Inflammatory macrophage treated with lipopolysaccharide for 4 hours (primary cell): ENCODE results near the gene MAD1L1.

Experiments
- DNase-seq: peaks from one replicate; pipeline ENCODE4 v3.0.0-alpha.2; 2020

The MAD1L1 gene

DNA sequence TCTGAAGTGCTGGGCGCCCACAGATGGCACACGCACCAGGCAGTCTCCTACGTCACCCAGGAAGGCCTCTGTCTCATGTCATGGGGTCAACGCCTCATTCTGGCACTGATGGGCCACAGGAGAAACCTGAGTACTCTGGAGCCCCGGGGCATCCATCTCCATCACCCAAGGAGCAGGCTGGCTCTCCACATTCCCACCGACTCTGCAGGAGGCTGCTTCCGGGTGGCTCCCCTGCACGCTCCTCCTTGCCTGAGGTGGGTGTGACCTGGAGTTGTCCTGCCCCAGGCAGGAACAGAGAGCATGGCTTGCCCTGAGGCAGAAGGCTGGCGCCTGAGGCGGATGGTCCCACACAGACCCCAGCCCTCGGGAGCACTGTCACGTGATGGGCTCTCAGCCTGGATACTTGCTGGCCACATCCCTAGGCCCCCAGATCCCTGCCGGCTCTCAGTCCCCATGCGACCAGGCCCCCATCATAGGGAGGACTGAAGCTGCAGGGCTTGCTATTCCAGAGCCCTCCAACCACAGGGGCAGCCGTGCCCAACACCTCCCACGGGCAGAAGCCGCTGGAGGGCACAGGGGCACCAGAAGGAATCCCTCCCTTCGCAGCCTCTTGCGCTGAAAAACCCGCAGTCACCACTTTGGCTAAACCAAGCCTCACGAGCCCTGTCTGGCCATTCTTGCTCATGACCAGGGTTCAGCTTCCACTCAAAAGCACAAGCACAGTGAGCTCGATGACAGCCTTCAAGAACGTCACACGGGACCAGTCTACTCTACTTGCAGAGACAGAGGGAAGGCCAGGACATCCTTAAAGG, 80.7 kb downstream of the MAD1L1 start:
- DNase-seq = no peak

GRCh38 chr7:2151237-2151636, 81.5 kb downstream of the MAD1L1 start:
- DNase-seq = no peak

DNA sequence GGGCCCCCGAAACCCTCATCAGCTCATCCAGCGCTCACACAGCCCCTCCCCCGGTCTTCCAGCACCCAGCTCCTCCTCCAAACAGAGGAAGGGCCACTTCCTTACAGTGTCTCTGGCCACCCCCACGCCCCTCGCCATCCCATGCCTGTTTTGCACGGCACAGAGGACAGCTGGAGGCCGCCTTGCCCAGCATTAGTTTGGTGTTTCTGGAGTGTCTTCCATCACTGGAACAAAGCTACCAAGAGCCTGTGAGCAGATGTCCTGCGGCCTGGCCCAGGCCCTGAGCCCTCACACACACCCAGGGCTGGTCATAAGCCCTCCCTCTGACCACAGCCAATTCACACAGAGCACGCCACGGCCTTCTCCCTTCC, 82.3 kb downstream of the MAD1L1 start:
- no peak for DNase-seq

- no peak for DNase-seq
These were observed 82.9 kb downstream of the MAD1L1 start for GRCh38 chr7:2149672-2150444.

DNA sequence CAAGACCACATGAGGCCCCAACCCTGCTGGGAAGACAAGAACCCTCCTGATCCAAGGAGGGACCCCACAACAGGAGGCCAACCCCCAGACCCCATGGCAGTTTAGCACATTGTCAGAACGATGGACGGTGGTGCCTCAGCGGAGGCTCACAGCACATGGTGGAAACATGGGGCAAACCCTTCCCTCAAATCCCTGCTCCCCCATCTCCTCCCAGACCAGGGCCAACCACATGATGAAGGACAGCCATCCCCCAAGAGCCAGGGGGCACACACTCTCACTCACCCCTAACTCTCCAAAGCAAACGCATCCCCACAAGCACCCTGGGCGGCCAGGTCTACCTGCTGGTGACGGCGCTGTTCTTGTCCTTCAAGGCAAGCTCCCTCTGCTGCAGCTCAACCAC, 83.9 kb downstream of the MAD1L1 start:
- no peak for DNase-seq

- DNase-seq = no peak
These were observed 84.6 kb downstream of the MAD1L1 start for GRCh38 chr7:2148189-2148588.

GRCh38 chr7:2146676-2147472, 85.9 kb downstream of the MAD1L1 start:
- DNase-seq = no peak

DNA sequence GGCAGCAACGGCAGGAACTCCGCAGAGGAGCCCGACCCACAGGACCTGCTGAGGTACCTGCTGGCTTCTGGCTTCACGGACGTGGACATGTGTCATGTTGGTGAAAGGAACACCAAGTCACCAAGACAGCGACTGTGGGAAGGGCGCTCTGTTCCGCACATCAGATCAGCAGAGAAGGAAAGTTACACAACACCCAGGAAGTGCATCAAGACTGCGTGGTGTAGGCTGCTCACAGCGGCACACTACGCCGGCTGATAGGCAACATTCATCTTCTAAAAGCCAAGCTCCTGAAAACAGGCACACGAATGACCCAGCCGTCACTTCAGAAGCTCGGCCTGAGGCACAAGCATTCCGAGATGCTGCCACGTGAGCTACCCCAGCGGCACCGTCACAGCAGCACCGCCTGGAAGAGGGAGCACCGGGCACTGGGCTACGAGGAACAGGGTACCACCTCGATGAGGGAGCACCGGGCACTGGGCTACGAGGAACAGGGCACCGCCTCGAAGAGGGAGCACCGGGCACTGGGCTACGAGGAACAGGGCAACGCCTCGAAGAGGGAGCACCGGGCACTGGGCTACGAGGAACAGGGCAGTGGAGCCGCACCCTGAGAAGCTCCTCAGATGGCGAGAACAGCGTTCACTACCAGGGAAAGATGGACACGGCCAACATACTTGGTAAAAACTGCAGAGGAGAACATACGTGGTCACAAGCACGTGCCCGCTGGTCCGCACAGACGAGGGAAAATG, 86.7 kb downstream of the MAD1L1 start:
- peak; percentile 4 for DNase-seq

DNA sequence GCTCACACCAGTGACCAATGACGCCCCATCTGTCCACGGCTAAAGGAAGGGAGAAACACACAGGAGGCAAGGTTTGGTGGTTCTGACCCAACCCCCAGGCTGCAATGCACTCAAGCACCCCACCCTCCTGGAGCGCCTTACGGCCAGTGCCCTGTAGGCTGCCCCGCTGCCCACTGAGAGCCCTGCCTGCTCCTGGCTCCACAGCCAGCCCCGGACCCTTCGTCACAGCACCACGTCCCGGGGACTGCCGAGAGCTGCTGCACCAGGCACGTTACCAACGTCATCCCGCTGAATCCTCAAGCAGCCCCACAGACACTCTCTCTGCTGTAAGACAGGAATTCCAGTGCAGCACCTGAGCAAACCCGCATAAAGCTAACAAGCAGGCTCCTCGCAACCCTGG, 87.8 kb downstream of the MAD1L1 start:
- no peak for DNase-seq

DNA sequence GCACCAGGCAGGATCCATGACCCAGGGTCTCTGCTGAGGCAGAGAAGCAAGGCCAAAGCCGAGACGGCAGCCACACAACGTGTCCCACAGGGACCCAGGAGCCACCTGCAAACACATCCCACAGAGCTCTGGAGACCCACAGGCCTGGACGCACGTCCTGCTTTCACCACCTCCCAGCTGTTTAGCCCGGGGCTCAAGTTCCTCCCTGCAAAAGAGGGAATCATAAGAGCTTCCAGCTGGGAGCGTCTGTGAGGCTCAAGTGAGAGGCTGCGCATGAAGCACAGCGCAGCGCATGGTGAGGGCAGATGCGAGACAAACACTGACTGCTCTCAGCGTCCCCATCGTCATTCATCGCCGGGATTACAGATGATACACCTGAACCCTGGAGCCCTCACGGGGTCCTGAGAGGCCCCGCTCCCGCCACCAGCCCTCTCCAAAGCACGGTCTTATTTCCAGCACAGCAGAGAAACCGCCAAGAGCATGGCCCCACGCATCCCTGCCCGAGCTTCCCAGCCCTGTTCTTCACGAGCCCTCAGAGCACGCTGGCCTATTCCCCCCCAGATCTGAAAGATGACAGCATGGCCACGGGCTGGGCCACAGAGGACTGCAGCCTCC, 88.7 kb downstream of the MAD1L1 start:
- DNase-seq = no peak

GRCh38 chr7:2143450-2143849, 89.3 kb downstream of the MAD1L1 start:
- no peak for DNase-seq

- DNase-seq = no peak
These were observed 90.4 kb downstream of the MAD1L1 start for GRCh38 chr7:2142386-2142785.

DNA sequence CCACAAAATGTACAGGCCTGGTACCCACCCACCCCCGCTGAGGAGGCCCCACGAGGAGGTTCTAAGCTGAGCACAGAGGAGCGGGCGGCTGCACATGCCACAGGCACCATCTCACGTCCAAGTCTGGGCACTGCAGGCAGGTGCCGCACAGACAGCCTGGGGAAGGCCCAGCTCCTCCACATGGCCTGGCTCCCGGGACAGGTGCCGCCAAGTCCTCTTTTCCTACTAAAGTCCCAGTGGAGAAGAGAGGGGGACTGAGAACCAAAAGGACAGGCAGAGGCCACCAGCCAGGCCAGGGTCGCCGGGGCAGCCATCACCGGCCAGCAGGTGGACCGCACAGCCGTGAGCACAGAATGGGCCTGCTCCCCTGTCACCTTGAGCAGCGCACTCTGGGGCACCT, 91.1 kb downstream of the MAD1L1 start:
- no peak for DNase-seq

GRCh38 chr7:2141021-2141410, 91.7 kb downstream of the MAD1L1 start:
- no peak for DNase-seq

- no peak for DNase-seq
These were observed 92.3 kb downstream of the MAD1L1 start for GRCh38 chr7:2140216-2141020.

DNA sequence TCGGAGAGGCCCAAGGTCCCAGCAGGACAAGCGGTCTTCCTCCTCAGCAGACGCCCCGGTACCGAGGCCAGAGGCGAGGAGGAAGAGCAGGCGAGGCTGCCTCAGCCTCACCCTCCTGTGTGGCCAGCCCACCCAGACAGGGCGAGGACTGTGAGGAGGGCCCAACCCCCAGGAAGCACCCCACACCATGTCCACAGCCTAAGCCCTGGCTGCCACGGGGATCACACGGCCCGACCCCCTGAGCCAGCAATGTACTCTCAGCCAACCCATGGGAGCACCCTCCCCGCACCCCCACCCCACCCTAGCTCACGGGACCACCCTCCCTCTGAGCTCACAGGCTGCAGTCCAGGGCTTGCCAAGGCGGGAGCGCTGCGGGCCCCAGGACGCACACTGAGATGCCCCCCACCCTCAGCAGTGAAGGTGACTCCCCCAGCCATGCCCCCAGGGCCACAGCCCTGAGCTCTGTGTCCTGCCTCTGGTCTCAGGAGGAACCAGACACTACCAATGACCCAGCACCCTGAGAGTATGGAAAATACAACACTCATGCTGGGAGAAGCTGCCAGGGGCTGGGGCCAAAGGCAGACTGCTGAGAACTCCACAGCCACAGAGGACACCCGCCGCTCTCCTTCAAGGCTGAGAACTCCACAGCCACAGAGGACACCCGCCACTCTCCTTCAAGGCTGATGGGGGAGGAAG, 93.6 kb downstream of the MAD1L1 start:
- DNase-seq = no peak

- DNase-seq = peak; percentile 53
These were observed 94.5 kb downstream of the MAD1L1 start for GRCh38 chr7:2138146-2138765.

DNA sequence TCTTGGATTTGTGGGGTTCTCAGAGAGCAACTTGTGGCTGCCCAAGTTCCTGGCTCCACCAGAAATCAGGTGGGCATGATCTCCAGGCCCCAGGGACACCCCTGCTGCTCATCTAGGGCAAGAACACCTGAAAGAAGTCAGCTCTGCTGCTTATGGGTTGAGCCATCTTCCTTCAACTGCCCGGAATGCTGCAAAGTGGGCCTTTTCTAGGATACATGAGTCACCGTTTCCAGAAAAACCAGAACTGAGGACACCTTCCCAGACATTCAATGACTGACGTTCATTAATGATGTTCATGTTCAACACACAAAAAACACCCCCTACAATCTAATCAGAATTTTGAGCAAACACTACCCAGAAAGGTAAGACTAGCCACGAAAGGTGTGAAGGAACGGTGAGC, 98.0 kb downstream of the MAD1L1 start:
- DNase-seq = no peak

DNA sequence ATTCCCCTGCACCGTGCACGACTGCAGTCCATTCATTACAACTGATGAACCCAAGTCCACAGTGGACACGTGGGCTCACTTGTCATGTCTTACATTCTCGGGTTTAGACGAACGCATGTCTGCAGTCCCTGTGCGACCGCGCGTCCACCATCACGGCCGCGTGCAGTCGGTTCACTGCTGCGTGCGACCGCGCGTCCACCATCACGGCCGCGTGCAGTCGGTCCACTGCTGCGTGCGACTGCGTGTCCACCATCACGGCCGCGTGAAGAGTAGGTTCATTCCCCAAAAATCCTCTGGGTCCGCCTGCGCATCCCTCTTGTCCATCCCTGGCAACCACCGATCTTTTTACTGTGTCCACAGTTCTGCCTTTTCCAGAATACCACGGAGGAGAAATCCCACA, 100.5 kb downstream of the MAD1L1 start:
- DNase-seq = no peak

DNA sequence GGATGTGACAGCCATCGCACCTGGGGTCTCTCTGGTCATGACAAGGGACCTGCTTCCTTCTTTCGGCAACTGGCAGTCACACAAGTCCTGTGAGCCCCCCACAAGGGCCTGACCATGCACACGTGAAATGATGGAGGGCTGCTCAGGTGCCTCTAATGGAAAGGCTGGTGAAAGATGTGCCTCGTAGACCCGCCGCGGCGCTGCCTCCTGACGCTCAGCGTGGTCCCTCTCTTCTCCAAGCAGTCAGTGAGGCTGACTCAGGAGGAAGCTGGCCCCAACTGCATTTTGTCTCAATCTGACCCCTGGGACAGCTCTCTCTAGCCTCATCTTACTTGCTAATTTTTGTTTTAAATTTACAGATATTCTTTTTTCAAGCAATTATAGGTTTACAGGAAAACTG, 100.9 kb downstream of the MAD1L1 start:
- DNase-seq = no peak
